Trophoblast cell (in vitro differentiated cells and primary cell): ENCODE measurements around the gene IL1RAPL1.

Experiments
- DNase-seq, 2 donors: peaks; one replicate each; pipeline ENCODE4 v3.0.0-alpha.2; 2016
- H2AFZ ChIP-seq: 2 replicates; pipeline ENCODE4 v1.6.1; 2013; ENCODE audit warnings: low read length, moderate library complexity, mild to moderate bottlenecking; ENCODE audit not compliant: insufficient read depth, poor library complexity
- H2AK5ac ChIP-seq: 2 replicates; pipeline ENCODE4 v1.6.1; 2013; ENCODE audit warnings: mild to moderate bottlenecking, low read length
- H2BK120ac ChIP-seq: 2 replicates; pipeline ENCODE4 v1.6.1; 2013; ENCODE audit warnings: low read length, mild to moderate bottlenecking, moderate library complexity; ENCODE audit not compliant: insufficient read depth, poor library complexity
- H2BK12ac ChIP-seq: 2 replicates; pipeline ENCODE4 v1.6.1; 2013; ENCODE audit warnings: mild to moderate bottlenecking, low read length, moderate library complexity
- H2BK5ac ChIP-seq: 2 replicates; pipeline ENCODE4 v1.6.1; 2013; ENCODE audit warnings: low read length, low read depth, moderate library complexity, mild to moderate bottlenecking; ENCODE audit not compliant: poor library complexity
- H3K14ac ChIP-seq: 2 replicates; pipeline ENCODE4 v1.6.1; 2013; ENCODE audit warnings: mild to moderate bottlenecking, low read length
- H3K18ac ChIP-seq: 2 replicates; pipeline ENCODE4 v1.6.1; 2013; ENCODE audit warnings: mild to moderate bottlenecking, low read length
- H3K23ac ChIP-seq: 2 replicates; pipeline ENCODE4 v1.6.1; 2013; ENCODE audit warnings: low read length
- H3K27ac ChIP-seq: 2 replicates; pipeline ENCODE4 v1.5.1; 2013; ENCODE audit warnings: low read depth, mild to moderate bottlenecking, inconsistent platforms, low read length, moderate library complexity
- H3K27me3 ChIP-seq: 2 replicates; pipeline ENCODE4 v1.6.1; 2013; ENCODE audit warnings: inconsistent platforms, mild to moderate bottlenecking, low read length, moderate library complexity; ENCODE audit not compliant: insufficient read depth
- H3K36me3 ChIP-seq, 2 experiments: 1 replicate in 1 of 2; 2 replicates in 1 of 2; pipeline ENCODE4 v1.6.1; 2013; ENCODE audit warnings: low read length in 2 of 2, mild to moderate bottlenecking in 2 of 2, moderate library complexity in 1 of 2; ENCODE audit not compliant: insufficient read depth in 2 of 2, control insufficient read depth in 1 of 2
- H3K4ac ChIP-seq: 2 replicates; pipeline ENCODE4 v1.6.1; 2013; ENCODE audit warnings: low read depth, mild to moderate bottlenecking, low read length, moderate library complexity
- H3K4me1 ChIP-seq, 2 experiments: 1 replicate in 1 of 2; 2 replicates in 1 of 2; pipeline ENCODE4 v1.6.1; 2013; ENCODE audit warnings: low read length in 2 of 2, mild to moderate bottlenecking in 2 of 2, moderate library complexity in 1 of 2; ENCODE audit not compliant: insufficient read depth in 2 of 2, control insufficient read depth in 1 of 2
- H3K4me2 ChIP-seq: 2 replicates; pipeline ENCODE4 v1.6.1; 2013; ENCODE audit warnings: inconsistent platforms, mild to moderate bottlenecking, low read length, moderate library complexity
- H3K4me3 ChIP-seq: 2 replicates; pipeline ENCODE4 v1.5.1; 2013; ENCODE audit warnings: mild to moderate bottlenecking, low read depth, low read length, inconsistent platforms
- H3K79me1 ChIP-seq: one replicate; pipeline ENCODE4 v1.6.1; 2013; ENCODE audit warnings: low read length
- H3K79me2 ChIP-seq: 2 replicates; pipeline ENCODE4 v1.6.1; 2013; ENCODE audit warnings: low read length, mild to moderate bottlenecking; ENCODE audit not compliant: control insufficient read depth, insufficient read depth, poor library complexity
- H3K9ac ChIP-seq: 2 replicates; pipeline ENCODE4 v1.6.1; 2013; ENCODE audit warnings: mild to moderate bottlenecking, low read length
- H3K9me3 ChIP-seq: 2 replicates; pipeline ENCODE4 v1.6.1; 2013; ENCODE audit warnings: low read depth, mild to moderate bottlenecking, control low read depth, inconsistent platforms, low read length; ENCODE audit not compliant: insufficient read depth
- H4K12ac ChIP-seq: 2 replicates; pipeline ENCODE4 v1.6.1; 2013; ENCODE audit warnings: low read depth, mild to moderate bottlenecking, low read length, moderate library complexity
- H4K8ac ChIP-seq: 2 replicates; pipeline ENCODE4 v1.6.1; 2013; ENCODE audit warnings: low read depth, mild to moderate bottlenecking, low read length, moderate library complexity
- H4K91ac ChIP-seq: one replicate; pipeline ENCODE4 v1.6.1; 2013; ENCODE audit warnings: low read depth, mild to moderate bottlenecking, low read length, moderate library complexity
- WGBS: extraction: QIAGEN DNeasy Blood & Tissue Kit; methylation state at CpG from one replicate; pipeline ENCODE4 v1.1.7; 2013; ENCODE audit warnings: missing lambda C conversion rate; ENCODE audit not compliant: insufficient read length, insufficient coverage; ENCODE audit errors: extremely low coverage; 5-methylcytosine and 5-hydroxymethylcytosine counted together

IL1RAPL1 gene

DNA sequence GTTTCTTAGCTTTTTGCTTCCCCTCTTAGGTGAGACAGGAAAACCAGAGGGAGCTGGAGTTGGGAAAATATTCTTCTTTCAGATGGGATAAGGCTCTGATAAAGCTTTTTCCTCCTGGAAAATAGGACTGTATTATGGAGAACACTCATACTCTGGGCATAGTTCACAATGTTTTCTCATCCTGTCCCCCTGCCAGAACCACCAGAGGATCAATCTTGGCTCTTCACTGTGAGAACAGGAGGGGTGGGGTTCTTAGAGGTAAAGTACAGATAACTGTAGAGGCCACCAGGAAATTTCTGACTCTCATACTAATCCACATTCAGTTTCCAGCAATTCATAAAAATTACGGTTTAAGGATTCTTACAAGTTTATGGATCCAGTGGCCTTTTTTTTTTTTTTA lies 966.3 kb downstream of the IL1RAPL1 start:
- Histone ChIP-seq H2BK5ac (no peak overlapping the region), H3K4me3 (no peak overlapping the region), H4K8ac (no peak overlapping the region), H3K18ac (no peak overlapping the region), H4K12ac (no peak overlapping the region), H3K79me1 (no peaks in the 10 kb centered on the region), H2AFZ (no peak overlapping the region), H3K4me2 (no peak overlapping the region), H3K9ac (no peak overlapping the region), H3K23ac (no peak overlapping the region), H3K36me3 (no peaks in the 10 kb centered on the region), H2BK12ac (no peak overlapping the region), H3K14ac (no peak overlapping the region), H3K79me2 (no peaks in the 10 kb centered on the region), H3K9me3 (no peaks in the 10 kb centered on the region), H3K4me1 (no peaks in the 10 kb centered on the region), H2AK5ac (no peak overlapping the region), H2BK120ac (no peak overlapping the region), H3K27ac (no peak overlapping the region), H4K91ac (no peak overlapping the region), H3K4ac (no peak overlapping the region), H3K27me3 (no peaks in the 10 kb centered on the region)
- DNase-seq, result no peak
- no CpG with 5 or more reads among the region's 1 CpG for WGBS

DNA sequence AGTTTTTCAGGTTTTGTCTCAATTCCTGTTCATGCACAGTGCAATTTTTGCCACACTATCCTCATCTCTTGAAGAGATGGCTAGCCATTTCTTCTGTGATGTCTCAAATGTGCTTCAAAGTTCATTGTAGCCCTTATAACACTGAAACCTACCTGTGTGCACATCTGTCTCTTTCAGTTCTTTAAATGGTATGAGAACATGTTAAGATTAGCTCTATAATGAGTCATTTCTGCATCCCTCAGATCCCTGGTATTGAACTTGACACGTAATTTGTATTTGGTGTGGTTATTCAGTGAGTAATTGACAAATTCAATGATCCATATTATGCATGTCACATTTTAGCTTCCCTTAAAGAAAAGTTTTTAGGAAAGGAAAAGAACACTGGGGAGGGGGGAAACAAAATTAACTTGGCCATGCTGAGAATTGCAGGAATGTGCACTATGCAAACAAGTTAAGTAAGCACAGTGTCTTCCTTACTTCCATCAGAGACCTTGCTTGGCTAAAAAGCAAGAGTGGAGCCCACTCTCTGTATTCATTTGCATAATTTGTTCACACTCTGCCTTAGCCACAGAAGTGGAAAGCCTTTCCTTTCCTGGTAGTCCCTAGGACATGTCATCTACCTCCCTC lies 968.3 kb downstream of the IL1RAPL1 start:
- no peak overlapping the region for H3K9ac ChIP-seq
- H4K91ac ChIP-seq, result no peak overlapping the region
- no peaks in the 10 kb centered on the region for H3K9me3 ChIP-seq
- no peak overlapping the region for H3K4me3 ChIP-seq
- no peaks in the 10 kb centered on the region for H3K79me2 ChIP-seq
- H4K12ac ChIP-seq, result no peak overlapping the region
- H3K36me3 ChIP-seq, result no peaks in the 10 kb centered on the region
- H3K14ac ChIP-seq, result no peak overlapping the region
- no CpG with 5 or more reads among the region's 1 CpG for WGBS
- H2BK5ac ChIP-seq, result no peak overlapping the region
- DNase-seq, result no peak
- H3K23ac ChIP-seq, result no peak overlapping the region
- no peaks in the 10 kb centered on the region for H3K79me1 ChIP-seq
- H3K4me1 ChIP-seq, result no peaks in the 10 kb centered on the region
- no peak overlapping the region for H2BK12ac ChIP-seq
- H3K18ac ChIP-seq, result no peak overlapping the region
- no peak overlapping the region for H3K4ac ChIP-seq
- no peak overlapping the region for H4K8ac ChIP-seq
- H2AFZ ChIP-seq, result no peak overlapping the region
- no peak overlapping the region for H3K4me2 ChIP-seq
- no peaks in the 10 kb centered on the region for H3K27me3 ChIP-seq
- no peak overlapping the region for H2BK120ac ChIP-seq
- H2AK5ac ChIP-seq, result no peak overlapping the region
- no peak overlapping the region for H3K27ac ChIP-seq

DNA sequence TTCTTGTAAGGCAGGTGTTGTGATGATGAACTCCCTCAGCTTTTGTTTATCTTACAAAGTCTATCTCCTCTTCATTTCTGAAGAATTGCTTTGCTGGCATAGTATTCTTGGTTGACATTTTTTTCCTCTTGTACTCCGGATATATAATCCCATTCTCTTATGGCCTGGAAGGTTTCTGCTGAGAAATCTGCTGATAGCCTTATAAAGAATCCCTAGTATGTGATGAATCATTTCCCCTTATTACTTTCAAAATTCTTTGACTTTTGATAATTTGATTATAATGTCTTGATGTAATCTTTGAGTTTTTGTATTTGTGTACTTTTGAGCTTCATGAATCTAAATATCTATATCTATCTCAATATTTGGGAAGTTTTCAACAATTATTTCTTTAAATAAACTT lies 972.8 kb downstream of the IL1RAPL1 start:
- Histone ChIP-seq H4K91ac (no peak overlapping the region), H3K18ac (no peak overlapping the region), H4K8ac (no peak overlapping the region), H2BK12ac (no peak overlapping the region), H3K27me3 (no peaks in the 10 kb centered on the region), H2BK5ac (no peak overlapping the region), H3K9me3 (no peaks in the 10 kb centered on the region), H3K23ac (no peak overlapping the region), H3K79me1 (no peaks in the 10 kb centered on the region), H3K4ac (no peak overlapping the region), H2BK120ac (no peak overlapping the region), H3K4me3 (no peak overlapping the region), H3K79me2 (no peaks in the 10 kb centered on the region), H2AK5ac (no peak overlapping the region), H3K4me1 (no peaks in the 10 kb centered on the region), H2AFZ (no peak overlapping the region), H3K36me3 (no peaks in the 10 kb centered on the region), H3K4me2 (no peak overlapping the region), H4K12ac (no peak overlapping the region), H3K9ac (no peak overlapping the region), H3K14ac (no peak overlapping the region), H3K27ac (no peak overlapping the region)
- no CpG with 5 or more reads among the region's 1 CpG for WGBS
- DNase-seq, result no peak

DNA sequence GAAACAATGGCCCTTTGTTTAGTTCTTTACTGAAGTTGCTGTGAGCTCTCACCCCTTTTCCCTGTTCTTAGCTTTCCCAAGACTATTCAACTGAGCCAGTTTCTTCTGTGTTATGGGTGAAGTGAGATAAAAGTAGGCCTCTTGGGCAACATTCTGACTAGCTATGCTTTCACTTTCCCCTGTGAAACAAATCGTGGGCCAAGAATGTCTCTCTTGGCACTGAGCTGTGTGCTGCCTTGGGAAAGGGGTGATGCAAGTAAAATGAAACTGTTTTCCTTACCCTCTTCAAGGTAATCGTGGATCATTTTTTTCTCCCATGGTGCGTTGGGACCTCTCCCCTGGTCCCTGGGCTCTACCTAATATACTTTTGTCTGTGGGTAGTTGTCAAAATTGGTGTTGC lies 974.2 kb downstream of the IL1RAPL1 start:
- no peak overlapping the region for H2BK5ac ChIP-seq
- no peak overlapping the region for H3K27ac ChIP-seq
- H3K79me1 ChIP-seq, result no peaks in the 10 kb centered on the region
- no peak overlapping the region for H3K9ac ChIP-seq
- no peak overlapping the region for H3K18ac ChIP-seq
- H2BK120ac ChIP-seq, result no peak overlapping the region
- H2AFZ ChIP-seq, result no peak overlapping the region
- H3K36me3 ChIP-seq, result no peaks in the 10 kb centered on the region
- no peak overlapping the region for H3K14ac ChIP-seq
- H4K8ac ChIP-seq, result no peak overlapping the region
- H3K27me3 ChIP-seq, result no peaks in the 10 kb centered on the region
- no CpG with 5 or more reads among the region's 3 CpGs for WGBS
- H4K12ac ChIP-seq, result no peak overlapping the region
- no peak overlapping the region for H4K91ac ChIP-seq
- no peak for DNase-seq
- no peaks in the 10 kb centered on the region for H3K79me2 ChIP-seq
- no peak overlapping the region for H3K4me3 ChIP-seq
- H3K4me2 ChIP-seq, result no peak overlapping the region
- H3K4ac ChIP-seq, result no peak overlapping the region
- H3K4me1 ChIP-seq, result no peaks in the 10 kb centered on the region
- no peak overlapping the region for H2AK5ac ChIP-seq
- no peaks in the 10 kb centered on the region for H3K9me3 ChIP-seq
- no peak overlapping the region for H3K23ac ChIP-seq
- no peak overlapping the region for H2BK12ac ChIP-seq
